Thymus (tissue), 11 donors: Measurements from ENCODE around the gene SCG5. TPM values are rescaled to one million over a fixed set of nuclear protein-coding genes. Genes with fewer than 3 reads are reported as not detected.

ENCODE experiments used
- DNase-seq, 9 donors: peaks; one replicate each; pipeline ENCODE4 v3.0.0-alpha.2; 2013; ENCODE audit warnings: low spot score in 9 of 9, low read depth in 6 of 9, missing footprints in 1 of 9
- H3K27ac ChIP-seq, 2 donors: one replicate each; pipeline ENCODE4 v1.5.1; 2013; ENCODE audit warnings: control low read depth in 1 of 2, low read depth in 1 of 2, low read length in 1 of 2, mild to moderate bottlenecking in 1 of 2, moderate library complexity in 1 of 2
- H3K27me3 ChIP-seq, 2 donors: one replicate each; pipeline ENCODE4 v1.5.1; 2013; ENCODE audit warnings: low read length in 1 of 2; ENCODE audit not compliant: control insufficient read depth in 2 of 2, insufficient read depth in 1 of 2
- H3K36me3 ChIP-seq, 2 donors: one replicate each; pipeline ENCODE4 v1.5.1; 2013; ENCODE audit warnings: low read length in 1 of 2, mild to moderate bottlenecking in 1 of 2, moderate library complexity in 1 of 2; ENCODE audit not compliant: control insufficient read depth in 2 of 2, insufficient read depth in 2 of 2
- H3K4me1 ChIP-seq, 2 donors: one replicate each; pipeline ENCODE4 v1.5.1; 2013; ENCODE audit warnings: low read length in 2 of 2; ENCODE audit not compliant: control insufficient read depth in 2 of 2, insufficient read depth in 2 of 2
- H3K4me3 ChIP-seq, 2 donors: one replicate each; pipeline ENCODE4 v1.5.1; 2013; ENCODE audit warnings: low read length in 2 of 2, control low read depth in 1 of 2, mild to moderate bottlenecking in 1 of 2
- H3K9me3 ChIP-seq, 2 donors: one replicate each; pipeline ENCODE4 v1.5.1; 2013; ENCODE audit warnings: low read length in 1 of 2, mild to moderate bottlenecking in 1 of 2; ENCODE audit not compliant: control insufficient read depth in 2 of 2, insufficient read depth in 1 of 2
- WGBS: extraction: QIAGEN DNeasy Blood & Tissue Kit; methylation state at CpG from one replicate; pipeline ENCODE4 v1.1.7; 2013; 5-methylcytosine and 5-hydroxymethylcytosine counted together
- polyA plus RNA-seq: library from polyadenylated mRNA; stranded (reverse); fragments of 200-250 nt; gene quantifications from one replicate; pipeline ENCODE4 v1.2.3, GENCODE V29; 2013
- total RNA-seq: library from RNA; stranded (reverse); fragments of 120-200 nt; gene quantifications from one replicate; pipeline ENCODE4 v1.2.4, GENCODE V29; 2013
- donor health status: healthy.

The SCG5 gene
- total and polyA plus RNA-seq, 2 donors = 2.0 to 3.4 TPM

GRCh38 chr15:32683906-32684584 is 42.5 kb downstream of the SCG5 start:
- WGBS = 77% methylated on average over 8 of the region's 8 CpGs
- Histone ChIP-seq H3K4me1 (no peaks in the 10 kb centered on the region), H3K27me3 (no peaks in the 10 kb centered on the region), H3K36me3 (no peaks in the 10 kb centered on the region), H3K27ac (no peak overlapping the region), H3K4me3 (no peak overlapping the region), H3K9me3 (no peaks in the 10 kb centered on the region)
- DNase-seq = no peak

GRCh38 chr15:32685576-32685975 is 44.1 kb downstream of the SCG5 start:
- Histone ChIP-seq H3K27me3 (no peaks in the 10 kb centered on the region), H3K36me3 (no peaks in the 10 kb centered on the region), H3K9me3 (no peaks in the 10 kb centered on the region), H3K27ac (no peak overlapping the region), H3K4me3 (no peak overlapping the region), H3K4me1 (no peaks in the 10 kb centered on the region)
- DNase-seq = no peak
- WGBS = 98% methylated on average over 1 of the region's 1 CpG

GRCh38 chr15:32687556-32687955 is 46.0 kb downstream of the SCG5 start:
- Histone ChIP-seq H3K4me1 (no peaks in the 10 kb centered on the region), H3K27me3 (no peaks in the 10 kb centered on the region), H3K27ac (no peak overlapping the region), H3K4me3 (no peak overlapping the region), H3K36me3 (no peaks in the 10 kb centered on the region), H3K9me3 (no peaks in the 10 kb centered on the region)
- no peak for DNase-seq
- 87% methylated on average over 5 of the region's 5 CpGs for WGBS

GRCh38 chr15:32688151-32688639 is 46.7 kb downstream of the SCG5 start:
- Histone ChIP-seq H3K27ac (no peak overlapping the region), H3K36me3 (no peaks in the 10 kb centered on the region), H3K4me1 (no peaks in the 10 kb centered on the region), H3K9me3 (no peaks in the 10 kb centered on the region), H3K27me3 (no peaks in the 10 kb centered on the region), H3K4me3 (no peak overlapping the region)
- no peak for DNase-seq
- WGBS = 87% methylated on average over 2 of the region's 2 CpGs

- Histone ChIP-seq H3K27me3 (no peaks in the 10 kb centered on the region), H3K4me3 (no peak overlapping the region), H3K36me3 (no peaks in the 10 kb centered on the region), H3K4me1 (no peaks in the 10 kb centered on the region), H3K9me3 (no peaks in the 10 kb centered on the region), H3K27ac (no peak overlapping the region)
- 91% methylated on average over 8 of the region's 8 CpGs for WGBS
- DNase-seq = no peak
These were observed 49.6 kb downstream of the SCG5 start for GRCh38 chr15:32690941-32691688.

GRCh38 chr15:32691689-32692038 is 50.2 kb downstream of the SCG5 start:
- H3K4me1 ChIP-seq = no peaks in the 10 kb centered on the region
- H3K27ac ChIP-seq = no peak overlapping the region
- no peaks in the 10 kb centered on the region for H3K27me3 ChIP-seq
- H3K9me3 ChIP-seq = no peaks in the 10 kb centered on the region
- DNase-seq = no peak
- no peak overlapping the region for H3K4me3 ChIP-seq
- no peaks in the 10 kb centered on the region for H3K36me3 ChIP-seq
- WGBS = 96% methylated on average over 10 of the region's 10 CpGs

- no peaks in the 10 kb centered on the region for H3K27me3 ChIP-seq
- H3K4me3 ChIP-seq = no peak overlapping the region
- no peak overlapping the region for H3K27ac ChIP-seq
- no peaks in the 10 kb centered on the region for H3K4me1 ChIP-seq
- no peaks in the 10 kb centered on the region for H3K9me3 ChIP-seq
- WGBS = 97% methylated on average over 2 of the region's 2 CpGs
- H3K36me3 ChIP-seq = no peaks in the 10 kb centered on the region
- no peak for DNase-seq
These were observed 50.8 kb downstream of the SCG5 start for GRCh38 chr15:32692286-32692685.

- no peak overlapping the region for H3K4me3 ChIP-seq
- 95% methylated on average over 3 of the region's 3 CpGs for WGBS
- no peak overlapping the region for H3K27ac ChIP-seq
- H3K4me1 ChIP-seq = no peaks in the 10 kb centered on the region
- no peak for DNase-seq
- H3K36me3 ChIP-seq = no peaks in the 10 kb centered on the region
- H3K27me3 ChIP-seq = no peaks in the 10 kb centered on the region
- no peaks in the 10 kb centered on the region for H3K9me3 ChIP-seq
These were observed 52.9 kb downstream of the SCG5 start for GRCh38 chr15:32694222-32694983.

GRCh38 chr15:32698773-32699390 is 57.4 kb downstream of the SCG5 start:
- no peak for DNase-seq
- 93% methylated on average over 5 of the region's 5 CpGs for WGBS

More at GRCh38 chr15:32698773-32699390, 57.4 kb downstream of the SCG5 start:
- no peak overlapping the region for H3K4me3 ChIP-seq
- no peaks in the 10 kb centered on the region for H3K9me3 ChIP-seq
- no peaks in the 10 kb centered on the region for H3K4me1 ChIP-seq
- H3K36me3 ChIP-seq = no peaks in the 10 kb centered on the region
- no peaks in the 10 kb centered on the region for H3K27me3 ChIP-seq
- H3K27ac ChIP-seq = no peak overlapping the region
